H9 (cell line): ENCODE measurements around the gene CCNT1. TPM values are rescaled to one million over a fixed set of nuclear protein-coding genes. Genes with fewer than 3 reads are reported as not detected.

Experiments used
- DNase-seq: peaks from one replicate; pipeline ENCODE4 v3.0.0-alpha.2; 2017
- H2AFZ ChIP-seq: one replicate; pipeline ENCODE4 v1.6.1; 2013; ENCODE audit warnings: mild to moderate bottlenecking, low read length, control low read depth, moderate library complexity
- H2AK5ac ChIP-seq: 2 replicates; pipeline ENCODE4 v1.6.1; 2013; ENCODE audit warnings: low read length, control low read depth, mixed read lengths; ENCODE audit not compliant: insufficient read length
- H2BK120ac ChIP-seq: one replicate; pipeline ENCODE4 v1.6.1; 2013; ENCODE audit warnings: low read depth, mild to moderate bottlenecking, low read length, control low read depth, inconsistent platforms; ENCODE audit not compliant: poor library complexity, severe bottlenecking
- H2BK12ac ChIP-seq: 2 replicates; pipeline ENCODE4 v1.6.1; 2013; ENCODE audit warnings: low read length, control low read depth, mixed read lengths, low read depth; ENCODE audit not compliant: insufficient read length
- H2BK15ac ChIP-seq: 2 replicates; pipeline ENCODE4 v1.6.1; 2013; ENCODE audit warnings: low read depth, low read length, control low read depth
- H2BK20ac ChIP-seq: one replicate; pipeline ENCODE4 v1.6.1; 2013; ENCODE audit warnings: low read depth, mild to moderate bottlenecking, low read length, control low read depth, inconsistent platforms; ENCODE audit not compliant: poor library complexity, severe bottlenecking
- H2BK5ac ChIP-seq: 2 replicates; pipeline ENCODE4 v1.6.1; 2013; ENCODE audit warnings: low read length, control low read depth, mixed read lengths; ENCODE audit not compliant: insufficient read length
- H3K14ac ChIP-seq: 2 replicates; pipeline ENCODE4 v1.6.1; 2013; ENCODE audit warnings: low read length, control low read depth; ENCODE audit not compliant: insufficient read depth
- H3K18ac ChIP-seq: 2 replicates; pipeline ENCODE4 v1.6.1; 2013; ENCODE audit warnings: low read depth, mild to moderate bottlenecking, mixed read lengths, low read length, control low read depth; ENCODE audit not compliant: insufficient read length
- H3K23ac ChIP-seq: 2 replicates; pipeline ENCODE4 v1.6.1; 2013; ENCODE audit warnings: low read length, control low read depth, mixed read lengths, low read depth; ENCODE audit not compliant: insufficient read length
- H3K23me2 ChIP-seq: 2 replicates; pipeline ENCODE4 v1.6.1; 2013; ENCODE audit warnings: low read depth, mild to moderate bottlenecking, mixed read lengths, low read length, control low read depth; ENCODE audit not compliant: insufficient read length, poor library complexity, severe bottlenecking
- H3K27ac ChIP-seq: 2 replicates; pipeline ENCODE4 v1.5.1; 2013; ENCODE audit warnings: low read length, control low read depth, mixed read lengths, low read depth; ENCODE audit not compliant: insufficient read length
- H3K27me3 ChIP-seq: 2 replicates; pipeline ENCODE4 v1.6.1; 2013; ENCODE audit warnings: low read length, control low read depth, inconsistent platforms; ENCODE audit not compliant: insufficient read depth
- H3K4ac ChIP-seq: 2 replicates; pipeline ENCODE4 v1.6.1; 2013; ENCODE audit warnings: low read depth, mild to moderate bottlenecking, control low read depth, inconsistent platforms, low read length, moderate library complexity
- H3K4me1 ChIP-seq: 2 replicates; pipeline ENCODE4 v1.6.1; 2013; ENCODE audit warnings: low read length, control low read depth, inconsistent platforms; ENCODE audit not compliant: insufficient read depth
- H3K4me2 ChIP-seq: 2 replicates; pipeline ENCODE4 v1.6.1; 2013; ENCODE audit warnings: low read length, control low read depth, mixed read lengths; ENCODE audit not compliant: insufficient read length, insufficient read depth
- H3K56ac ChIP-seq: 2 replicates; pipeline ENCODE4 v1.6.1; 2013; ENCODE audit warnings: low read depth, mild to moderate bottlenecking, mixed read lengths, low read length, control low read depth; ENCODE audit not compliant: insufficient read length
- H3K79me1 ChIP-seq: 2 replicates; pipeline ENCODE4 v1.6.1; 2013; ENCODE audit warnings: low read depth, mild to moderate bottlenecking, moderate library complexity, low read length, control low read depth, inconsistent platforms; ENCODE audit not compliant: insufficient read depth, poor library complexity, severe bottlenecking
- H3K79me2 ChIP-seq: 2 replicates; pipeline ENCODE4 v1.6.1; 2013; ENCODE audit warnings: low read length, control low read depth, inconsistent platforms; ENCODE audit not compliant: insufficient read depth
- H3K9ac ChIP-seq: 2 replicates; pipeline ENCODE4 v1.6.1; 2013; ENCODE audit warnings: low read length, control low read depth, mixed read lengths; ENCODE audit not compliant: insufficient read length; ENCODE audit errors: extremely low read depth
- H3K9me3 ChIP-seq: one replicate; pipeline ENCODE4 v1.6.1; 2013; ENCODE audit warnings: low read depth, low read length, inconsistent platforms; ENCODE audit not compliant: control insufficient read depth
- H3T11ph ChIP-seq: one replicate; pipeline ENCODE4 v1.6.1; 2013; ENCODE audit warnings: mild to moderate bottlenecking, low read length, control low read depth, inconsistent platforms
- H4K20me1 ChIP-seq: one replicate; pipeline ENCODE4 v1.6.1; 2013; ENCODE audit not compliant: control insufficient read depth, insufficient read length, insufficient read depth
- H4K5ac ChIP-seq: 2 replicates; pipeline ENCODE4 v1.6.1; 2013; ENCODE audit warnings: low read depth, mild to moderate bottlenecking, mixed read lengths, low read length, control low read depth; ENCODE audit not compliant: insufficient read length
- H4K8ac ChIP-seq: replicated peaks from 2 replicates; pipeline ENCODE4 v1.6.1; 2013; ENCODE audit warnings: low read length, control low read depth, mixed read lengths, low read depth; ENCODE audit not compliant: insufficient read length
- H4K91ac ChIP-seq: 2 replicates; pipeline ENCODE4 v1.6.1; 2013; ENCODE audit warnings: low read depth, mild to moderate bottlenecking, moderate library complexity, mixed read lengths, low read length, control low read depth; ENCODE audit not compliant: insufficient read length
- H3K27ac Mint-ChIP-seq, 3 experiments: 2 replicates in 2 of 3; 3 replicates in 1 of 3; pipeline ENCODE4 v1.8.0; 2020 to 2021; ENCODE audit warnings: mixed read lengths in 3 of 3, mild to moderate bottlenecking in 1 of 3, moderate library complexity in 1 of 3
- H3K27me3 Mint-ChIP-seq: 2 replicates; pipeline ENCODE4 v1.8.0; 2021; ENCODE audit warnings: low read depth, mild to moderate bottlenecking, moderate library complexity, mixed read lengths
- H3K36me3 Mint-ChIP-seq, 3 experiments: 2 replicates in 2 of 3; 3 replicates in 1 of 3; pipeline ENCODE4 v1.8.0; 2020 to 2021; ENCODE audit warnings: low read depth in 3 of 3, mixed read lengths in 3 of 3; ENCODE audit not compliant: insufficient read depth in 1 of 3
- H3K4me1 Mint-ChIP-seq, 2 experiments: 2 replicates each; pipeline ENCODE4 v1.8.0; 2020; ENCODE audit warnings: mixed read lengths in 2 of 2
- H3K4me3 Mint-ChIP-seq, 2 experiments: 2 replicates in 1 of 2; 3 replicates in 1 of 2; pipeline ENCODE4 v1.8.0; 2020 to 2021; ENCODE audit warnings: mild to moderate bottlenecking in 2 of 2, mixed read lengths in 2 of 2, moderate library complexity in 1 of 2
- H3K9me3 Mint-ChIP-seq, 2 experiments: 2 replicates in 1 of 2; 3 replicates in 1 of 2; pipeline ENCODE4 v1.8.0; 2020; ENCODE audit warnings: mild to moderate bottlenecking in 2 of 2, mixed read lengths in 2 of 2, moderate library complexity in 1 of 2
- CTCF ChIP-seq: fragments of 200-600 bp; sonication (generic); conservative IDR thresholded peaks from 3 replicates; pipeline ENCODE4 v1.8.0; 2021; ENCODE audit warnings: antibody characterized with exemption, mild to moderate bottlenecking
- WGBS: extraction: QIAGEN DNeasy Blood & Tissue Kit; methylation state at CpG from one replicate; pipeline ENCODE4 v1.1.7; 2013; ENCODE audit warnings: missing lambda C conversion rate, low lambda C conversion rate, mixed read lengths; ENCODE audit not compliant: insufficient read length; ENCODE audit errors: extremely low coverage; 5-methylcytosine and 5-hydroxymethylcytosine counted together
- total RNA-seq: library from RNA; stranded (reverse); gene quantifications from 2 replicates; pipeline ENCODE4 v1.2.1, GENCODE V29; 2021

CCNT1 gene
- total RNA-seq, 1 experiment from 2014 or later: 53.1 TPM

GRCh38 chr12:48758186-48758585 is 41.7 kb upstream of the CCNT1 start:
- no peak overlapping the region for H3K56ac ChIP-seq
- no peak overlapping the region for H2AK5ac ChIP-seq
- no peak overlapping the region for H3K27ac ChIP-seq
- H2BK20ac ChIP-seq: no peak overlapping the region
- no peaks in the 10 kb centered on the region for H3K27me3 Mint-ChIP-seq
- no peak overlapping the region for H3K14ac ChIP-seq
- no peak overlapping the region for H3K4me2 ChIP-seq
- no peak for DNase-seq
- H3K4me3 Mint-ChIP-seq: no peak overlapping the region
- no peaks in the 10 kb centered on the region for H3K23me2 ChIP-seq
- H4K8ac ChIP-seq: no peak overlapping the region
- H3K79me1 ChIP-seq: no peaks in the 10 kb centered on the region
- H3K4ac ChIP-seq: no peak overlapping the region
- H2BK5ac ChIP-seq: no peak overlapping the region
- no peak overlapping the region for H3K9ac ChIP-seq
- H3K18ac ChIP-seq: no peak overlapping the region
- no peak overlapping the region for H3K27ac Mint-ChIP-seq
- H3K27me3 ChIP-seq: no peaks in the 10 kb centered on the region; the same call in 1 of the 2 replicates
- TF ChIP-seq CTCF: 0 out of 3 replicates have a peak, but pooled peaks have one; percentile 13
- WGBS: no CpG with 5 or more reads among the region's 4 CpGs
- H2AFZ ChIP-seq: no peak overlapping the region
- H4K91ac ChIP-seq: no peak overlapping the region
- H2BK15ac ChIP-seq: no peak overlapping the region
- no peak overlapping the region for H2BK120ac ChIP-seq
- H3K36me3 Mint-ChIP-seq: no peaks in the 10 kb centered on the region
- no peak overlapping the region for H3K23ac ChIP-seq
- H3K79me2 ChIP-seq: no peaks in the 10 kb centered on the region
- no peaks in the 10 kb centered on the region for H3K9me3 ChIP-seq
- H2BK12ac ChIP-seq: no peak overlapping the region
- H4K20me1 ChIP-seq: no peaks in the 10 kb centered on the region
- H3K9me3 Mint-ChIP-seq: no peaks in the 10 kb centered on the region
- H3K4me1 Mint-ChIP-seq: peaks cover 0 to 2% of the 10 kb centered on the region in 2 experiments; a peak in 1 of 4 replicates
- H3K4me1 ChIP-seq: no peaks in the 10 kb centered on the region
- H3T11ph ChIP-seq: no peak overlapping the region
- H4K5ac ChIP-seq: no peak overlapping the region
